Karpas-422 (cell line): Measurements from ENCODE around the gene MICAL2. TPM values are rescaled to one million over a fixed set of nuclear protein-coding genes. Genes with fewer than 3 reads are reported as not detected.

Experiments
- DNase-seq: peaks from one replicate; pipeline ENCODE4 v3.0.0-alpha.2; 2015
- H2AFZ ChIP-seq: fragments of 200-600 bp; sonication (generic); 2 replicates; pipeline ENCODE4 v1.6.1; 2014; ENCODE audit warnings: antibody characterized with exemption, low read length, mixed read lengths
- H3K27ac ChIP-seq: fragments of 200-600 bp; sonication (generic); 2 replicates; pipeline ENCODE4 v1.5.1; 2014; ENCODE audit warnings: mild to moderate bottlenecking, low read length, moderate library complexity
- H3K27me3 ChIP-seq: fragments of 200-600 bp; sonication (generic); 2 replicates; pipeline ENCODE4 v1.6.1; 2014; ENCODE audit warnings: low read length, mixed read lengths
- H3K36me3 ChIP-seq: fragments of 200-600 bp; sonication (generic); 2 replicates; pipeline ENCODE4 v1.6.1; 2014; ENCODE audit warnings: low read length, mixed read lengths; ENCODE audit not compliant: insufficient read depth
- H3K4me1 ChIP-seq: fragments of 200-600 bp; sonication (generic); 2 replicates; pipeline ENCODE4 v1.6.1; 2014; ENCODE audit warnings: mild to moderate bottlenecking, low read length, mixed read lengths
- H3K4me2 ChIP-seq: fragments of 200-600 bp; sonication (generic); 2 replicates; pipeline ENCODE4 v1.6.1; 2014; ENCODE audit warnings: low read length, low read depth, mild to moderate bottlenecking; ENCODE audit not compliant: poor library complexity, severe bottlenecking
- H3K4me3 ChIP-seq: fragments of 200-600 bp; sonication (generic); 2 replicates; pipeline ENCODE4 v1.5.1; 2014; ENCODE audit warnings: mild to moderate bottlenecking, antibody characterized with exemption, low read length, mixed read lengths
- H3K79me2 ChIP-seq: fragments of 200-600 bp; sonication (generic); 2 replicates; pipeline ENCODE4 v1.6.1; 2014; ENCODE audit warnings: mild to moderate bottlenecking, low read length, mixed read lengths
- H3K9ac ChIP-seq: fragments of 200-600 bp; sonication (generic); 2 replicates; pipeline ENCODE4 v1.6.0; 2014; ENCODE audit warnings: low read length
- H3K9me2 ChIP-seq: fragments of 200-600 bp; sonication (generic), shearing (Covaris generic); replicated peaks from 2 replicates; pipeline ENCODE4 v1.6.0; 2014; ENCODE audit warnings: mild to moderate bottlenecking, low read length, moderate library complexity; ENCODE audit not compliant: insufficient read depth
- H3K9me3 ChIP-seq: fragments of 300-700, 200-600 bp; sonication (generic); 2 replicates; pipeline ENCODE4 v1.6.1; 2014; ENCODE audit warnings: low read length, mixed read lengths
- H4K20me1 ChIP-seq: fragments of 200-600 bp; sonication (generic); 2 replicates; pipeline ENCODE4 v1.6.1; 2014; ENCODE audit warnings: mild to moderate bottlenecking, antibody characterized with exemption, low read length, low read depth; ENCODE audit not compliant: insufficient read depth
- total RNA-seq: library from RNA; depleted of rRNA; stranded (reverse); fragments of >200 nt; shearing (Covaris generic); gene quantifications from 2 replicates; pipeline ENCODE4 v1.2.3, GENCODE V29; 2014; ENCODE audit warnings: low replicate concordance

MICAL2 gene
- total RNA-seq, 1 experiment from 2014 or later, result 0.93 TPM

DNA sequence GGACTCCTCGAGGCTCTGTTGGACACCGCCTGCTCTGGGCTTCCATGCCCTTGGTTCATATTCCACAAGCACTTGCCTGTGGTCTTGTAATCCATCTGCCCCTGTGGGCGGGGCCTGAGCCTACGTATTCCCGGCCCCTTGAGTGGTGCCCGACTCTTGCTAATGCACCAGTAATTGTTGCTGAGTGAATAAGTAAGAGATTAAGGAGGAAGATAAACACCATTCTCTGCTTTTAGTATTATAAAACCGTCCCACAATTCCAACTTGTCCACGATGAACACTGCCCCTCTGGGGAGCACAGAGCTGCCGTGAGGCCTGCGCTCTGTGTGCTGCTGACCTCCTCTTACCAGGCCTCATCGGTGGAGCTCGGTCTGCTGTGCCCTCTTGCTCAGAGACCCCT lies 50.3 kb downstream of the MICAL2 start:
- Histone ChIP-seq H3K9ac (no peak overlapping the region), H3K4me2 (no peak overlapping the region), H3K9me3 (no peaks in the 10 kb centered on the region), H2AFZ (no peak overlapping the region), H3K36me3 (no peaks in the 10 kb centered on the region), H3K4me1 (no peaks in the 10 kb centered on the region), H3K79me2 (no peaks in the 10 kb centered on the region), H3K9me2 (no peaks in the 10 kb centered on the region), H3K27ac (no peak overlapping the region), H3K4me3 (no peak overlapping the region), H4K20me1 (no peaks in the 10 kb centered on the region), H3K27me3 (no peaks in the 10 kb centered on the region)
- DNase-seq, result no peak

DNA sequence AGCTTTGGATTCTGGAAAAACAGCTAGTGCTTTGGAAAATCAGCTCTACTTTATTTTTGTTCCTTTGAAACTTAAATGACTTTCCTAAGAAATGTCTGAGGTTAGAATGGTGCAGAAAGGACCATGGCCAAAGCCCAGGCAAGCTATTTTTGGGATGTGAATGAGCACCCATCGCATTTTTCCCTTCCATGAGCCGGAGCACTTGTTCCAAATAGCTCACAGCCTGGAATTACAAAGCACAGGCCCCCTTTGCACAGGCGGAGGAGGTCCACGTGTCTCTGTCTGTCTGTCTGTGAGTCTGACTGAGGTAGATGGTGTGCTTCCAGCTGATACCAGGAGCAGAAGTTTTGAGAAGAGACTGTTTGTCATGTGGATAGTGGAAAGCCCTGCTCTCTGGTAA lies 50.7 kb downstream of the MICAL2 start:
- no peak overlapping the region for H3K4me2 ChIP-seq
- no peaks in the 10 kb centered on the region for H3K36me3 ChIP-seq
- H3K4me3 ChIP-seq, result no peak overlapping the region
- no peaks in the 10 kb centered on the region for H3K9me2 ChIP-seq
- H3K27me3 ChIP-seq, result no peaks in the 10 kb centered on the region
- no peaks in the 10 kb centered on the region for H3K79me2 ChIP-seq
- no peaks in the 10 kb centered on the region for H3K9me3 ChIP-seq
- no peaks in the 10 kb centered on the region for H3K4me1 ChIP-seq
- H2AFZ ChIP-seq, result no peak overlapping the region
- H4K20me1 ChIP-seq, result no peaks in the 10 kb centered on the region
- DNase-seq, result no peak
- no peak overlapping the region for H3K9ac ChIP-seq
- no peak overlapping the region for H3K27ac ChIP-seq

DNA sequence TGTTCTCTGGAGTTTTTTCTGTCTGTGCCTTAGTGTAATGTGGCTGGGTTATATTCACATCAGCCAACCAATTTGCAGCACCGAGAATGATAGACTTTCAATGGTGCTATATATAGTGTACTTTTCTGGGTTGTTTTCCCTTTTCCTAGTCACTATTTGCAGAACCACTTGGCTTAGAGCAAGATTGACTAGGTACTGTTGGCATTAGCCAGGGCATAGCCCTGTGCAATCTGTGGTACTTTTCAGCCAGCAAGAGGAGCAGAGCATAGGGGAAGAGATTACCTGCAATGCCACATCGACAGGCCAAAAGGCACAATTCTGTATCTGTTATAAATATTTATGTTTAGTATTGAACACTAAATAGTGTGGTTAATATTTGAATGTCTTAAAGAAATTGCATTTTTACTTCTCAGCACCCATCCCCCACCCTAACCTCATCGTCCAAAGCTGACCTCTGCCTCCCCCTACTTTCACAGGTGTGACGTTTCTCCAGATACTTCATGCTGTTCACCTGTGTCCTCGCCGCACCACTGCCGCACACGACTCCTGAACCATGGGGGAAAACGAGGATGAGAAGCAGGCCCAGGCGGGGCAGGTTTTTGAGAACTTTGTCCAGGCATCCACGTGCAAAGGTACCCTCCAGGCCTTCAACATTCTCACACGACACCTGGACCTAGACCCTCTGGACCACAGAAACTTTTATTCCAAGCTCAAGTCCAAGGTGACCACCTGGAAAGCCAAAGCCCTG lies 51.4 kb downstream of the MICAL2 start:
- H3K79me2 ChIP-seq, result no peaks in the 10 kb centered on the region
- no peak overlapping the region for H3K4me2 ChIP-seq
- H3K27me3 ChIP-seq, result no peaks in the 10 kb centered on the region
- no peaks in the 10 kb centered on the region for H4K20me1 ChIP-seq
- H3K9ac ChIP-seq, result no peak overlapping the region
- H3K36me3 ChIP-seq, result no peaks in the 10 kb centered on the region
- H3K9me2 ChIP-seq, result no peaks in the 10 kb centered on the region
- H3K9me3 ChIP-seq, result no peaks in the 10 kb centered on the region
- H3K27ac ChIP-seq, result no peak overlapping the region
- no peak overlapping the region for H3K4me3 ChIP-seq
- no peak for DNase-seq
- H3K4me1 ChIP-seq, result no peaks in the 10 kb centered on the region
- H2AFZ ChIP-seq, result no peak overlapping the region

DNA sequence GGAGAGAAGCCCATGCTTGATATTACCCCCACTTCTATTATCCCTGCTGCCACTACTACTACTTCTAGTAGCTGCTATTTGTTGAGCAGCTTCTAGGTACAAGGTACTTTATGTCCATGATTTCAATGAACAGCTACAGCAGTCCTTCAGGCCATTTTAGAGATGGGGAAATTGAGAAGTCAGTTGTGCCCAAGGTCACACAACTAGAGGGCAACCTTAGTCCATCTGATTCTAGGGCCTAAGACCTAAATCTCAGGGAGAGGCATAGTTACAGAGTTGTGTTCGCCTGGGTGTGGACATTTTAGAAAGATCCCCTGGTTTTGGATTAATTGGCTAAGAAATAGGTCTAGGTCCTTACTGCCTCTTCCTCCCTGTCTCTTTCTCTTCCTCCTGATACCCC lies 52.3 kb downstream of the MICAL2 start:
- H3K9me3 ChIP-seq, result no peaks in the 10 kb centered on the region
- H3K4me2 ChIP-seq, result no peak overlapping the region
- H3K4me1 ChIP-seq, result no peaks in the 10 kb centered on the region
- H2AFZ ChIP-seq, result no peak overlapping the region
- H3K36me3 ChIP-seq, result no peaks in the 10 kb centered on the region
- H3K27me3 ChIP-seq, result no peaks in the 10 kb centered on the region
- DNase-seq, result no peak
- H3K79me2 ChIP-seq, result no peaks in the 10 kb centered on the region
- H4K20me1 ChIP-seq, result no peaks in the 10 kb centered on the region
- no peak overlapping the region for H3K27ac ChIP-seq
- H3K9ac ChIP-seq, result no peak overlapping the region
- H3K9me2 ChIP-seq, result no peaks in the 10 kb centered on the region
- H3K4me3 ChIP-seq, result no peak overlapping the region

DNA sequence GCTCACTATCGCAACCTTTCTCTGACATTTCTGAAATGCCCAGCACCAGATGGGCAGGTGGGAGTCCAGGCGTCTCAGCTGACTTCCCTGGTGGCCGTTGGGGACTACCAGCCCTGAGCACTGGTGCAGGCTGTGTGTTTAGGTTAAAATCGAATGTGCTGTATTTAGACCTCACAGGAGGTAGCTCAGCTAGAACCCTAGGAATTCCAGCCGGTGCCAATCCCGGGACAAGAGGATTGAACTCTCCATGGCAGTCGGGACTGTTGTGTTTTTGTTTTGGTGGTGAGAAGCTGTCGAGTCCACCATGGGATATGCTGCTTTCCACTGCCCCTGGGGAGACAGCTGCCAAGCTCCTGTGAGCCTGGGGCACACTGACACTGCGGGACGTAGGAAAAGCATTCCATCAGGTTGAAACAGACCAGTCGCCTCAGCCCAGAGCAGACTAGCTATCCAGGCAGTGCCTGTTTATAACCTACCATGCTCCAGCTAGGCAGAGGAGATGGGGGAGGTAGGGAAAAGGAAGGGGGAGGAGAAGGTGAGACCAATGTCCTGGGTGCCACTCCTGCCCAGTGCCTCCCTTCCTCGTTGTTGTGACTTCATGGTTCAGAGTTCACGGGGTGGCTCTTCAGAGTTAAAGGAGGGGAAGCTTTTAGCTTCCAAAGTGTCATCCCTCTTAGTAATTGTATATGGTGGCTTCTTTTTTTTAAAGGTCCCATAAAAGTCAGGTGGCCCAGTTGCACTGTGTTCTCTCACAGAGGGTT lies 53.0 kb downstream of the MICAL2 start:
- DNase-seq, result no peak
- Histone ChIP-seq H4K20me1 (no peaks in the 10 kb centered on the region), H3K27ac (no peak overlapping the region), H3K79me2 (no peaks in the 10 kb centered on the region), H3K4me1 (no peaks in the 10 kb centered on the region), H3K27me3 (no peaks in the 10 kb centered on the region), H3K4me3 (no peak overlapping the region), H3K9me3 (no peaks in the 10 kb centered on the region), H3K36me3 (no peaks in the 10 kb centered on the region), H3K4me2 (no peak overlapping the region), H2AFZ (no peak overlapping the region), H3K9ac (no peak overlapping the region), H3K9me2 (no peaks in the 10 kb centered on the region)

DNA sequence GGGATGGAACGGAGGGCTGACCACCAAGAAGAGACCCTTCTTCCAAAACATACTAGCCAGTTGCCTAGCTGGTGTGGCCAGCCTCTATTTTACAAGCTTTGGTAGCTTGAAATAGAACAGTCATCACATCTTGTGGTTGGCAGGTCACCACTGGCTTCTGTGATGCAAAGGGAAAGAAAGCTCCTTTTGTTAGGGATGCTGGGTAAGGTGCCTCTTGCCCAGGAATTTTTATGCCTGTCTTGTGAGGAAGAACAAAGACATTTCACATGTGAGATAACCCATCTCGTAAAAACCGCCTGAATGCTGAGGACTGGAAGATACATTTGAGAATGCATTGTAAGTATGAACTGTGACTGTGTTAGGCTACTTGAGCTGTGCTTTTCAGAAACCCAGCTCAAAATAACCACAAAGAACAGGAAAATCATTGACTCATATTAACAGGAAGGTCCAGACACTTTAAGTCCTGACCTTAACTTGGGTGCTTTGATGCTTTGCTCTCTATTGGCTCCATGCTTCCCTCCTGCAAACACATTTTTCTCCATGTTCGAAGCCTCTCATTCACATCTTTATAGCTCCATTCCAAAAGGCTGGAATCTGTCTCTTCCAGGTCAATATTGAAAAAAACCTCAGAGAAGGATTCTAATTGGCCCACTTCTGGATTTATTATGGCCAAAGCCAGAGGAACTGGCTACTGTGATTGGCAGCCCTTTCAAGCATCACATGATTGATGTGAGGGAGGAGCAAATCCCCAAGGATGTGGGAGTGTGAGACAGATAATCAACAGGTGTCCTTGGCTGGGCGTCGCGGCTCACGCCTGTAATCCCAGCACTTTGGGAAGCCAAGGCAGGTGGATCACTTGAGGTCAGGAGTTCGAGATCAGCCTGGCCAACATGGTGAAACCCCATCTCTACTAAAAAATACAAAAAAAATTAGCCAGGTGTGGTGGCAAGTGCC lies 53.9 kb downstream of the MICAL2 start:
- no peaks in the 10 kb centered on the region for H3K36me3 ChIP-seq
- no peak overlapping the region for H2AFZ ChIP-seq
- no peaks in the 10 kb centered on the region for H3K9me2 ChIP-seq
- no peaks in the 10 kb centered on the region for H3K4me1 ChIP-seq
- H3K9ac ChIP-seq, result no peak overlapping the region
- H3K4me2 ChIP-seq, result no peak overlapping the region
- H3K4me3 ChIP-seq, result no peak overlapping the region
- DNase-seq, result no peak
- H3K79me2 ChIP-seq, result no peaks in the 10 kb centered on the region
- no peak overlapping the region for H3K27ac ChIP-seq
- H4K20me1 ChIP-seq, result no peaks in the 10 kb centered on the region
- no peaks in the 10 kb centered on the region for H3K27me3 ChIP-seq
- H3K9me3 ChIP-seq, result no peaks in the 10 kb centered on the region

DNA sequence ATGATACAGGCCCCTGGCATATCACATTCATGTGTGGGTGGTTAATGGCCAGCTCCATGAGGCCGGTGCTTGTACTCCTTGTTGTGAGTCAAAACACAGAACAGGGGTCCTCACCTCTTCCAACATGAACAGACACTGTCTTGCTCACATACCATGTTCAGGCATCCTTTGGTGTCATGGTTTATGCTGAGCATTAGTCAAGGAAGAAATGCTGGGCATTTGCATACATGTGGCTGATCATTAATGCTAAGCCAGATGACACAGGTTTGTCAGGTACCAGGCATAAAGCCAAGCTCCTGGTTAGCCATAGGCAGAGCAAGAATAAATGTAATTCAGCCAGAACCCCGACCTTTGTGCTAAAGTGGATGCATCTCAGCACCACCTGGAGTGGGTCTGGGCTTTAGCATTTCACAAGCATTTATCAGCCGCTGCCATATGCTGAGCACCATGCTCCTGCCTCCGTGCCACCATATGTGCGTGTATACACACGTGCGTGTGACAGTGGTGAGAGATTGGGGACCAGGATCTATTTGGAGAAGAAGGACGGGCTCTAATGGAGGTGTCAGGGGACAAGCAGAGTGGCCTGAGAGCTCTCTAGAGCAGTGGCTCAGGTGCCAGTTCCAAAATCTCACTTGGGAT lies 55.0 kb downstream of the MICAL2 start:
- H2AFZ ChIP-seq, result no peak overlapping the region
- H3K4me2 ChIP-seq, result no peak overlapping the region
- no peak for DNase-seq
- no peaks in the 10 kb centered on the region for H3K9me2 ChIP-seq
- no peak overlapping the region for H3K27ac ChIP-seq
- H3K9ac ChIP-seq, result no peak overlapping the region
- no peaks in the 10 kb centered on the region for H3K9me3 ChIP-seq
- no peaks in the 10 kb centered on the region for H4K20me1 ChIP-seq
- H3K79me2 ChIP-seq, result no peaks in the 10 kb centered on the region
- no peaks in the 10 kb centered on the region for H3K27me3 ChIP-seq
- H3K36me3 ChIP-seq, result no peaks in the 10 kb centered on the region
- no peaks in the 10 kb centered on the region for H3K4me1 ChIP-seq
- H3K4me3 ChIP-seq, result no peak overlapping the region
